ENCODE results near the gene EIF1.

DNA sequence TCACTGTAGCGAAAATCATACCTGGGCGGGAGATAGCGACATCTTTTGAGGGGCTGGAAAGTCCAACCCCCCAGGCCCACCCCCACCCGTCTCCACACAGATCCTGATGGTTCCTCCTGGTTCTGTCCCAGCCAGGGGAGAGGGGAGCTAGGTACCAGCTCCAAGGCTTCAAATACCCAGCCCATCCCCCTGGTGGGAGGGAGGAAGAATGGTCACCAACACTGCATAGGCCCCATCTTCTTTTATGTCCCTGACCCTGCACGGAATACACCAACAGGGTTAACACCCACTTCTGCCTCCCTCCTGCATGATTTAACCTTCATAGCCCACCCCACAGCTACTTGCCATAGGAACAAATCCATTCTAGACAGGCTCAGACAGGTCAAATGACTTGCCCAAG lies 36.4 kb downstream of the EIF1 start:
- TF ChIP-seq CTCF (IDR thresholded peaks at IDR 0.05; ENCODE audit: extremely low read depth in 1 of 2, insufficient read depth in 1 of 2, low read depth in 1 of 2, low read length in 2 of 2): no peak
- no peak for TF ChIP-seq POLR2AphosphoS5 (IDR thresholded peaks at IDR 0.05; ENCODE audit: insufficient read depth, low read depth, low read length)
- TF ChIP-seq EZH2 (IDR thresholded peaks at IDR 0.05; ENCODE audit: borderline replicate concordance, low read depth, low read length, severe bottlenecking): no peak
- no peak for TF ChIP-seq POLR2A (IDR thresholded peaks at IDR 0.05; ENCODE audit: low read depth, low read length)
- no peak for TF ChIP-seq FOS (IDR thresholded peaks at IDR 0.05; ENCODE audit: borderline replicate concordance, insufficient read depth, low read length)

Measured in endothelial cell of umbilical vein (primary cell).